Prostate gland (tissue), 2 donors: ENCODE results near the gene ZBTB5.

Experiments
- POLR2A ChIP-seq: fragments of 450-650 bp; IDR thresholded peaks from one replicate; pipeline ENCODE4 v1.6.1; 2016; ENCODE audit warnings: antibody characterized with exemption, mild to moderate bottlenecking
- POLR2AphosphoS5 ChIP-seq: sonication (generic); formaldehyde crosslinking; IDR thresholded peaks from one replicate; pipeline ENCODE4 v1.6.1; 2017; ENCODE audit warnings: antibody characterized with exemption
- TF ChIP-seq, protein P1 (sequence below), 4 experiments: fragments of 200-600 bp in 2 of 4; fragments of 450-650 bp in 2 of 4; sonication (generic) in 2 of 4; IDR thresholded peaks; 1 replicate in 3 of 4; 2 replicates in 1 of 4; pipeline ENCODE4 v1.5.1; 2016 to 2019; ENCODE audit warnings: antibody characterized with exemption in 4 of 4, mild to moderate bottlenecking in 2 of 4, moderate library complexity in 2 of 4

DNA sequence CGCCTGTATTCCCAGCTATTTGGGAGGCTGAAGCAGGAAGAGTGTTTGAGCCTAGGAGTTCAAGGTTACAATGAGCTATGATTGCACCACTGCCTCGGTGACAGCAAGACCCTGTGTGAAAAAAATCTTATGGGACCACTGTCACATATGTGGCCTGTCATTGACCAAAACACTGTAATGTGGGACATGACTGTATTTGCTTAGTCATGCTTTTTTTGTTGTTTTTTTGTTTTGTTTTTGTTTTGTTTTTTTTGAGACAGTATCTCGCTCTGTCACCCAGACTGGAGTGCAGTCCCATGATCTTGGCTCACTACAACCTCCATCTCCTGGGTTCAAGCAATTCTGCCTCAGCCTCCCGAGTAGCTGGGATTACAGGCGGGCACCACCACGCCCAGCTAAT lies 34.0 kb upstream of the ZBTB5 start:
- TF ChIP-seq, protein P1, sequence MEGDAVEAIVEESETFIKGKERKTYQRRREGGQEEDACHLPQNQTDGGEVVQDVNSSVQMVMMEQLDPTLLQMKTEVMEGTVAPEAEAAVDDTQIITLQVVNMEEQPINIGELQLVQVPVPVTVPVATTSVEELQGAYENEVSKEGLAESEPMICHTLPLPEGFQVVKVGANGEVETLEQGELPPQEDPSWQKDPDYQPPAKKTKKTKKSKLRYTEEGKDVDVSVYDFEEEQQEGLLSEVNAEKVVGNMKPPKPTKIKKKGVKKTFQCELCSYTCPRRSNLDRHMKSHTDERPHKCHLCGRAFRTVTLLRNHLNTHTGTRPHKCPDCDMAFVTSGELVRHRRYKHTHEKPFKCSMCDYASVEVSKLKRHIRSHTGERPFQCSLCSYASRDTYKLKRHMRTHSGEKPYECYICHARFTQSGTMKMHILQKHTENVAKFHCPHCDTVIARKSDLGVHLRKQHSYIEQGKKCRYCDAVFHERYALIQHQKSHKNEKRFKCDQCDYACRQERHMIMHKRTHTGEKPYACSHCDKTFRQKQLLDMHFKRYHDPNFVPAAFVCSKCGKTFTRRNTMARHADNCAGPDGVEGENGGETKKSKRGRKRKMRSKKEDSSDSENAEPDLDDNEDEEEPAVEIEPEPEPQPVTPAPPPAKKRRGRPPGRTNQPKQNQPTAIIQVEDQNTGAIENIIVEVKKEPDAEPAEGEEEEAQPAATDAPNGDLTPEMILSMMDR (IDR thresholded peaks at IDR 0.05), result no peak
- TF ChIP-seq POLR2A (no peak), POLR2AphosphoS5 (no peak)
